A673 (cell line): ENCODE measurements around the gene CILP. TPM values are rescaled to one million over a fixed set of nuclear protein-coding genes. Genes with fewer than 3 reads are reported as not detected.
"Not testable (repeated sequence)": the region's sequence is repeated elsewhere in the genome, so short reads cannot be mapped to it uniquely, and the experiment has no call there.

ENCODE experiments used
- BruUV-seq: library from RNA; stranded (reverse); fragments of 400-500 nt; replicated peaks from 2 replicates; lab custom pipeline; 2021; lab: Mats Ljungman, UMichigan
- CTCF ChIA-PET: fragments of 300-600 bp; sonication (Branson Sonifier 250); formaldehyde crosslinking; loops from one replicate; lab custom pipeline; 2022; ENCODE audit warnings: antibody characterized with exemption; lab: Charles Lee
- POLR2A ChIA-PET: fragments of 300-600 bp; sonication (Branson Sonifier 250); formaldehyde crosslinking; loops from one replicate; lab custom pipeline; 2022; ENCODE audit warnings: antibody characterized with exemption; ENCODE audit not compliant: low non-redundant PET; lab: Charles Lee
- DNase-seq: peaks from one replicate; pipeline ENCODE4 v3.0.0-alpha.2; 2015; ENCODE audit warnings: low spot score
- H3K27ac ChIP-seq: fragments of 200-600 bp; sonication (generic); 2 replicates; pipeline ENCODE4 v1.5.1; 2016; ENCODE audit warnings: mixed run types, low read depth, mild to moderate bottlenecking, mixed read lengths, antibody characterized with exemption, low read length; ENCODE audit not compliant: poor library complexity, severe bottlenecking
- H3K27me3 ChIP-seq: fragments of 200-600 bp; sonication (generic); replicated peaks from 2 replicates; pipeline ENCODE4 v1.6.1; 2017; ENCODE audit warnings: mixed run types, low read depth, mild to moderate bottlenecking, mixed read lengths, antibody characterized with exemption, low read length; ENCODE audit not compliant: insufficient read depth, poor library complexity
- H3K36me3 ChIP-seq: fragments of 200-600 bp; sonication (generic); 2 replicates; pipeline ENCODE4 v1.6.1; 2016; ENCODE audit warnings: mixed run types, mild to moderate bottlenecking, mixed read lengths, antibody characterized with exemption, low read length; ENCODE audit not compliant: insufficient read depth, poor library complexity, severe bottlenecking
- H3K4me1 ChIP-seq: fragments of 200-600 bp; sonication (generic); 2 replicates; pipeline ENCODE4 v1.6.1; 2017; ENCODE audit warnings: mixed run types, mild to moderate bottlenecking, mixed read lengths, antibody characterized with exemption, low read length; ENCODE audit not compliant: insufficient read depth, poor library complexity, severe bottlenecking
- H3K4me3 ChIP-seq: fragments of 200-600 bp; sonication (generic); 2 replicates; pipeline ENCODE4 v1.5.1; 2016; ENCODE audit warnings: low read depth, mixed run types, mild to moderate bottlenecking, mixed read lengths, low read length; ENCODE audit not compliant: poor library complexity, severe bottlenecking
- H3K9me3 ChIP-seq: fragments of 200-600 bp; sonication (generic); 2 replicates; pipeline ENCODE4 v1.6.1; 2016; ENCODE audit warnings: mixed run types, low read depth, mild to moderate bottlenecking, mixed read lengths, antibody characterized with exemption, low read length; ENCODE audit not compliant: poor library complexity, severe bottlenecking
- EZH2 ChIP-seq: fragments of 200-600 bp; sonication (generic); IDR thresholded peaks from 2 replicates; pipeline ENCODE4 v1.6.1; 2017; ENCODE audit warnings: borderline replicate concordance, low read depth, mild to moderate bottlenecking, mixed read lengths, antibody characterized with exemption, low read length; ENCODE audit not compliant: poor library complexity, severe bottlenecking
- intact Hi-C: fragments of 100-400 bp; cut with micrococcal nuclease; formaldehyde crosslinking; loops from one replicate; pipeline ENCODE4 v1.10.0; 2022; ENCODE audit not compliant: unreplicated experiment
- total RNA-seq: library from RNA; stranded (reverse); gene quantifications from 2 replicates; pipeline ENCODE4 v1.2.3, GENCODE V29; 2021
- TF ChIP-seq, protein P1 (sequence below): fragments of 300-800, 200-600 bp; sonication (generic); conservative IDR thresholded peaks from 2 replicates; pipeline ENCODE4 v1.5.1; 2017; ENCODE audit warnings: low read depth, mild to moderate bottlenecking, antibody characterized with exemption, low read length, moderate library complexity, mixed read lengths

Gene CILP
- total RNA-seq, 1 experiment from 2014 or later = 0.04 TPM

DNA sequence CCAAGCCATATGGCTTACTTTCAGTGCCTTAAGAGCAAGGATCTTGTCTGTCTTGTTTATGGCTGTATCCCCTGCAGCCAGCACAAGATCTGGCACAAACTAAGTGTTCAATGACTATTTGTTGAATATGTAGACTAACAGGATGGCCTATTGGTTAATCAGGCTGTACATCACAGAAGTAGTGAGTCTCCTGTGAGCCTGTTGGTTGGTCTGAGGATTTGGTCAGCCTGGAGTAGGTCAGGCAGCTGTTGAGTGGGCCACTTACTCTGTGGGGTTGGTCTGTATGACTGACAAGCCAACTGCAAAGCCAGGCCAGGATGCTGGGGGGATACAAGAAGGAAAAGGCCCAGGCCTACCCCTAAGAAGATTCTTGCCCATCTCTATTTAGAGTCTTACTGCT, 33.4 kb upstream of the CILP start:
- H3K4me3 ChIP-seq = no peak overlapping the region
- ChIA-PET POLR2A (no interaction called here), CTCF (no interaction called here)
- TF ChIP-seq EZH2 = no peak
- TF ChIP-seq, protein P1, sequence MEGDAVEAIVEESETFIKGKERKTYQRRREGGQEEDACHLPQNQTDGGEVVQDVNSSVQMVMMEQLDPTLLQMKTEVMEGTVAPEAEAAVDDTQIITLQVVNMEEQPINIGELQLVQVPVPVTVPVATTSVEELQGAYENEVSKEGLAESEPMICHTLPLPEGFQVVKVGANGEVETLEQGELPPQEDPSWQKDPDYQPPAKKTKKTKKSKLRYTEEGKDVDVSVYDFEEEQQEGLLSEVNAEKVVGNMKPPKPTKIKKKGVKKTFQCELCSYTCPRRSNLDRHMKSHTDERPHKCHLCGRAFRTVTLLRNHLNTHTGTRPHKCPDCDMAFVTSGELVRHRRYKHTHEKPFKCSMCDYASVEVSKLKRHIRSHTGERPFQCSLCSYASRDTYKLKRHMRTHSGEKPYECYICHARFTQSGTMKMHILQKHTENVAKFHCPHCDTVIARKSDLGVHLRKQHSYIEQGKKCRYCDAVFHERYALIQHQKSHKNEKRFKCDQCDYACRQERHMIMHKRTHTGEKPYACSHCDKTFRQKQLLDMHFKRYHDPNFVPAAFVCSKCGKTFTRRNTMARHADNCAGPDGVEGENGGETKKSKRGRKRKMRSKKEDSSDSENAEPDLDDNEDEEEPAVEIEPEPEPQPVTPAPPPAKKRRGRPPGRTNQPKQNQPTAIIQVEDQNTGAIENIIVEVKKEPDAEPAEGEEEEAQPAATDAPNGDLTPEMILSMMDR = no peak
- intact Hi-C loops = no loop called here
- H3K36me3 ChIP-seq = no peaks in the 10 kb centered on the region
- H3K9me3 ChIP-seq = no peaks in the 10 kb centered on the region
- H3K4me1 ChIP-seq = no peaks in the 10 kb centered on the region
- H3K27me3 ChIP-seq = no peaks in the 10 kb centered on the region
- no peak for DNase-seq
- H3K27ac ChIP-seq = no peak overlapping the region
- no TSS peak for BruUV-seq

DNA sequence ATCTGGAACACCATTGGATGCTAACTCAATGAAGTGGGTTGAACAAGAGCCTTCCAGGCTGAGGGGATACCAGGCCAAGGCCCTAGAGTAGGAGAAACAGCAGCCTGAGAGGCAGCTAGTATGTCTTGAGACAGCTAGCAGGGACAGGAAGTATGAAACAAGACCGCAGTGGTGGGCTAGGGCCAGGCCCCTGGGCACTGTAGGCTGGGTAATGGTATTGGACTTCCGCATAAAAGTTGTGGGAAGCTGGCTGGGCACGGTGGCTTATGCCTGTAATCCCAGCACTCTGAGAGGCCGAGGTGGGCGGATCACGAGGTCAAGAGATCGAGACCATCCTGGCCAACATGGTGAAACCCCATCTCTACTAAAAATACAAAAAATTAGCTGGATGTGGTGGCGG, 25.2 kb upstream of the CILP start:
- POLR2A ChIA-PET, CTCF ChIA-PET, H3K36me3 ChIP-seq, H3K27ac ChIP-seq, H3K9me3 ChIP-seq, DNase-seq, H3K4me3 ChIP-seq, intact Hi-C loops, H3K27me3 ChIP-seq, H3K4me1 ChIP-seq, BruUV-seq: not testable (repeated sequence)

DNA sequence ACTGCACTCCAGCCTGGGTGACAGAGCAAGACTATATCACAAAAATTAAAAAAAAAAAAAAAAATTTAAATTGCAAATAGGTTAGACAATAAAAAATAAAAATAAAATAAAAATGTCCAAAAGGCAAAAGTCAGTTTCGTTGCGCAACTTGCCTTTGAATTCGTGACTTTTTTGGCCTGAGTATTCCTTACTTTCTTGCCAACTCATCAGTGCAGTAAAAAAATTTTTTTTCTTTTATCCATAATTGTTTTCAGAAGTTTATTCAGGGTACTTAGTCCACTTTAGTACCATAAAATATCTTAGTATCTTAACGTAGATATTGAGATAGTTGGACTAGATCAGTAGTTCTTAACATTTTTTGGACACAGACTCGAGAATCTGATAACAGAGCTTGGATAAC, 22.4 kb upstream of the CILP start:
- CTCF ChIA-PET = interaction anchor here (0.6 kb wide), 1 partner anchor 37 kb away, joined by 4 read pairs; no protein-coding TSS in a partner anchor
- Histone ChIP-seq H3K36me3 (no peaks in the 10 kb centered on the region), H3K4me3 (no peak overlapping the region), H3K4me1 (no peaks in the 10 kb centered on the region), H3K27ac (no peak overlapping the region), H3K9me3 (no peaks in the 10 kb centered on the region), H3K27me3 (no peaks in the 10 kb centered on the region)
- no TSS peak for BruUV-seq
- intact Hi-C loops = no loop called here
- no peak for DNase-seq
- POLR2A ChIA-PET = no interaction called here
- TF ChIP-seq, protein P1 = no peak
- no peak for TF ChIP-seq EZH2

DNA sequence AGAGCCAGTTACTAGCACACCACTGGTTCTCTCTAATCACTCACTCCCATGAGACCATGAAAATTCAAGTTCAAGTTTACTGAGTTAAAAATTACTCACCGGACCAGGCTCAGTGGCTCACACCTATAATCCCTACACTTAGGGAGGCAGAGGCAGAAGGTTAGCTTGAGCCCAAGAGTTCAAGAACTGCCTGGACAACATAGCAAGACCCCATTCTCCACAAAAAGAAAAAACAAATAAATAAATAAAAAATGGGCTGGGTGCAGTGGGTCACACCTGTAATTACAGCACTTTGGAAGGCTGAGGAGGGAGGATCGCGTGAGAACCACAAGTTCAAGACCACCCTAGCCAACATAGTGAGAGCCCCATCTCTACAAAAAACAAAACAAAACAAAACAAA, 21.2 kb upstream of the CILP start:
- ChIA-PET CTCF (no interaction called here), POLR2A (no interaction called here)
- Histone ChIP-seq H3K27me3 (no peaks in the 10 kb centered on the region), H3K27ac (no peak overlapping the region), H3K36me3 (no peaks in the 10 kb centered on the region), H3K4me3 (no peak overlapping the region), H3K9me3 (no peaks in the 10 kb centered on the region), H3K4me1 (no peaks in the 10 kb centered on the region)
- TF ChIP-seq, protein P1 = no peak
- TF ChIP-seq EZH2 = no peak
- DNase-seq = no peak
- BruUV-seq = no TSS peak
- intact Hi-C loops = no loop called here
